A673 (cell line): ENCODE data around the gene UNK. TPM values are rescaled to one million over a fixed set of nuclear protein-coding genes. Genes with fewer than 3 reads are reported as not detected.

Experiments used
- BruUV-seq: library from RNA; stranded (reverse); fragments of 400-500 nt; replicated peaks from 2 replicates; lab custom pipeline; 2021; lab: Mats Ljungman, UMichigan
- CTCF ChIA-PET: fragments of 300-600 bp; sonication (Branson Sonifier 250); formaldehyde crosslinking; loops from one replicate; lab custom pipeline; 2022; ENCODE audit warnings: antibody characterized with exemption; lab: Charles Lee
- POLR2A ChIA-PET: fragments of 300-600 bp; sonication (Branson Sonifier 250); formaldehyde crosslinking; loops from one replicate; lab custom pipeline; 2022; ENCODE audit warnings: antibody characterized with exemption; ENCODE audit not compliant: low non-redundant PET; lab: Charles Lee
- DNase-seq: peaks from one replicate; pipeline ENCODE4 v3.0.0-alpha.2; 2015; ENCODE audit warnings: low spot score
- H3K27ac ChIP-seq: fragments of 200-600 bp; sonication (generic); 2 replicates; pipeline ENCODE4 v1.5.1; 2016; ENCODE audit warnings: mixed run types, low read depth, mild to moderate bottlenecking, mixed read lengths, antibody characterized with exemption, low read length; ENCODE audit not compliant: poor library complexity, severe bottlenecking
- H3K27me3 ChIP-seq: fragments of 200-600 bp; sonication (generic); replicated peaks from 2 replicates; pipeline ENCODE4 v1.6.1; 2017; ENCODE audit warnings: mixed run types, low read depth, mild to moderate bottlenecking, mixed read lengths, antibody characterized with exemption, low read length; ENCODE audit not compliant: insufficient read depth, poor library complexity
- H3K36me3 ChIP-seq: fragments of 200-600 bp; sonication (generic); 2 replicates; pipeline ENCODE4 v1.6.1; 2016; ENCODE audit warnings: mixed run types, mild to moderate bottlenecking, mixed read lengths, antibody characterized with exemption, low read length; ENCODE audit not compliant: insufficient read depth, poor library complexity, severe bottlenecking
- H3K4me1 ChIP-seq: fragments of 200-600 bp; sonication (generic); 2 replicates; pipeline ENCODE4 v1.6.1; 2017; ENCODE audit warnings: mixed run types, mild to moderate bottlenecking, mixed read lengths, antibody characterized with exemption, low read length; ENCODE audit not compliant: insufficient read depth, poor library complexity, severe bottlenecking
- H3K4me3 ChIP-seq: fragments of 200-600 bp; sonication (generic); 2 replicates; pipeline ENCODE4 v1.5.1; 2016; ENCODE audit warnings: low read depth, mixed run types, mild to moderate bottlenecking, mixed read lengths, low read length; ENCODE audit not compliant: poor library complexity, severe bottlenecking
- H3K9me3 ChIP-seq: fragments of 200-600 bp; sonication (generic); 2 replicates; pipeline ENCODE4 v1.6.1; 2016; ENCODE audit warnings: mixed run types, low read depth, mild to moderate bottlenecking, mixed read lengths, antibody characterized with exemption, low read length; ENCODE audit not compliant: poor library complexity, severe bottlenecking
- EZH2 ChIP-seq: fragments of 200-600 bp; sonication (generic); IDR thresholded peaks from 2 replicates; pipeline ENCODE4 v1.6.1; 2017; ENCODE audit warnings: borderline replicate concordance, low read depth, mild to moderate bottlenecking, mixed read lengths, antibody characterized with exemption, low read length; ENCODE audit not compliant: poor library complexity, severe bottlenecking
- intact Hi-C: fragments of 100-400 bp; cut with micrococcal nuclease; formaldehyde crosslinking; loops from one replicate; pipeline ENCODE4 v1.10.0; 2022; ENCODE audit not compliant: unreplicated experiment
- total RNA-seq: library from RNA; stranded (reverse); gene quantifications from 2 replicates; pipeline ENCODE4 v1.2.3, GENCODE V29; 2021
- TF ChIP-seq, protein P1 (sequence below): fragments of 300-800, 200-600 bp; sonication (generic); conservative IDR thresholded peaks from 2 replicates; pipeline ENCODE4 v1.5.1; 2017; ENCODE audit warnings: low read depth, mild to moderate bottlenecking, antibody characterized with exemption, low read length, moderate library complexity, mixed read lengths

UNK gene
- total RNA-seq, 1 experiment from 2014 or later, result 53.2 TPM

DNA sequence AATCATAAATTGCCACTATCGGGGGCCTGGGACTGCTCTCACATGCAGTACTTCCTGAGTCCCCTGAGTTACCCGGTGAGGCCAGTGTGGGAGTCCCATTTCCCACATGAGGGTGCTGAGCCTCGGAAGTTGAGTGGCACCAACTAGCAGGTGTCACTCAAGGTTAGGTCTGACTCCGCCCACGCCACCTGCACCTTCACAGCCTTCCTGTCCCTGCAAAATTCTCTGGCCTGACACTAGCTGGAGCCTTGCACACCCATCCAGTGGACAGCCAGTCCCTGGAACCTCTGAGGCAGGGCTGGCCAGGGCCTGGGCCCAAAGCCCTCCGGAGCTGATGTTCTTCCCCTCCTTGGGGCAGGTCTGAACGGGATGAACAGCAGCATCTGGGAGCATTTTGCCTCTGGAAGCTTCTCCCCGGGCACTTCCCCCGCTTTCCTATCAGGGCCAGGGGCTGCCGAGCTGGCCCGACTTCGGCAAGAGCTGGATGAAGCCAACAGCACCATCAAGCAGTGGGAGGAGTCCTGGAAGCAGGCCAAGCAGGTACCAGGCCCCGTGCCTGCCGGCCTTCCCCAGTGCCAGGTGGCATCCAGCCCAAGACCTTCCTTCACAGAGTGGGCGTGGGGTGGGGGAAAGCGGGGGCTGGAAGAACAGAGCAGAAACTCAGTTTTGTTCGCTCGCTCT lies 37.7 kb downstream of the UNK start:
- no TSS peak for BruUV-seq

DNA sequence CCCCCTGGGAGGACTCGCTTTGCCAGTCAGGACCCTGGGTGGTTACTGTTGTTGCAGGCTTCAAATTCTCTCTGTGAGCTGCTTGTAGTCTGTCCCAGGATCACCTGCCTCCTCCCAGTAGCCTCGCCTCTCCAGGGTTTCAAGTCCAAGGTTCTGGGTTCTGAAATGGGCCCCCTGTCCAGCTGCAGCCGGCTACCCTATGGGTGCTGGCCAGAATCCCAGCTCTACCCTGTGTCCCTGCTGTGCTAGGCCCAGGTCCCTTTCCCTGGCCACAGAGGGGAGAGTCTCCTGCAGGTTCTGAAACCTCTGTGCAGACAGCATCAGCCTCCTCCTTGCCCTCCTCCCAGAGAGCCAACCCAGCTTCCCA lies 38.2 kb downstream of the UNK start:
- Histone ChIP-seq H3K27me3 (no peaks in the 10 kb centered on the region), H3K36me3 (peaks cover 52% of the 10 kb centered on the region), H3K4me1 (peaks cover 8% of the 10 kb centered on the region), H3K9me3 (no peaks in the 10 kb centered on the region), H3K27ac (no peak overlapping the region), H3K4me3 (no peak overlapping the region)
- no TSS peak for BruUV-seq
- ChIA-PET POLR2A (no interaction called here), CTCF (interaction anchor here (1.4 kb wide), 1 partner anchor 8 kb away, joined by 3 read pairs; no protein-coding TSS in a partner anchor)
- no peak for DNase-seq
- intact Hi-C loops, result no loop called here
- TF ChIP-seq, protein P1, sequence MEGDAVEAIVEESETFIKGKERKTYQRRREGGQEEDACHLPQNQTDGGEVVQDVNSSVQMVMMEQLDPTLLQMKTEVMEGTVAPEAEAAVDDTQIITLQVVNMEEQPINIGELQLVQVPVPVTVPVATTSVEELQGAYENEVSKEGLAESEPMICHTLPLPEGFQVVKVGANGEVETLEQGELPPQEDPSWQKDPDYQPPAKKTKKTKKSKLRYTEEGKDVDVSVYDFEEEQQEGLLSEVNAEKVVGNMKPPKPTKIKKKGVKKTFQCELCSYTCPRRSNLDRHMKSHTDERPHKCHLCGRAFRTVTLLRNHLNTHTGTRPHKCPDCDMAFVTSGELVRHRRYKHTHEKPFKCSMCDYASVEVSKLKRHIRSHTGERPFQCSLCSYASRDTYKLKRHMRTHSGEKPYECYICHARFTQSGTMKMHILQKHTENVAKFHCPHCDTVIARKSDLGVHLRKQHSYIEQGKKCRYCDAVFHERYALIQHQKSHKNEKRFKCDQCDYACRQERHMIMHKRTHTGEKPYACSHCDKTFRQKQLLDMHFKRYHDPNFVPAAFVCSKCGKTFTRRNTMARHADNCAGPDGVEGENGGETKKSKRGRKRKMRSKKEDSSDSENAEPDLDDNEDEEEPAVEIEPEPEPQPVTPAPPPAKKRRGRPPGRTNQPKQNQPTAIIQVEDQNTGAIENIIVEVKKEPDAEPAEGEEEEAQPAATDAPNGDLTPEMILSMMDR, result no peak
- TF ChIP-seq EZH2, result no peak

More for the DNA sequence above, 37.7 kb downstream of the UNK start:
- TF ChIP-seq, protein P1, result no peak
- TF ChIP-seq EZH2, result no peak
- H3K27ac ChIP-seq, result no peak overlapping the region
- POLR2A ChIA-PET, result no interaction called here
- peaks cover 57% of the 10 kb centered on the region for H3K36me3 ChIP-seq
- CTCF ChIA-PET, result interaction anchor here (0.6 to 1.4 kb wide), 2 partner anchors 8 to 77 kb away, joined by 3 read pairs; no protein-coding TSS in a partner anchor
- H3K4me1 ChIP-seq, result peaks cover 3% of the 10 kb centered on the region
- H3K27me3 ChIP-seq, result no peaks in the 10 kb centered on the region
- intact Hi-C loops, result no loop called here
- no peak for DNase-seq
- H3K4me3 ChIP-seq, result no peak overlapping the region
- H3K9me3 ChIP-seq, result no peaks in the 10 kb centered on the region

DNA sequence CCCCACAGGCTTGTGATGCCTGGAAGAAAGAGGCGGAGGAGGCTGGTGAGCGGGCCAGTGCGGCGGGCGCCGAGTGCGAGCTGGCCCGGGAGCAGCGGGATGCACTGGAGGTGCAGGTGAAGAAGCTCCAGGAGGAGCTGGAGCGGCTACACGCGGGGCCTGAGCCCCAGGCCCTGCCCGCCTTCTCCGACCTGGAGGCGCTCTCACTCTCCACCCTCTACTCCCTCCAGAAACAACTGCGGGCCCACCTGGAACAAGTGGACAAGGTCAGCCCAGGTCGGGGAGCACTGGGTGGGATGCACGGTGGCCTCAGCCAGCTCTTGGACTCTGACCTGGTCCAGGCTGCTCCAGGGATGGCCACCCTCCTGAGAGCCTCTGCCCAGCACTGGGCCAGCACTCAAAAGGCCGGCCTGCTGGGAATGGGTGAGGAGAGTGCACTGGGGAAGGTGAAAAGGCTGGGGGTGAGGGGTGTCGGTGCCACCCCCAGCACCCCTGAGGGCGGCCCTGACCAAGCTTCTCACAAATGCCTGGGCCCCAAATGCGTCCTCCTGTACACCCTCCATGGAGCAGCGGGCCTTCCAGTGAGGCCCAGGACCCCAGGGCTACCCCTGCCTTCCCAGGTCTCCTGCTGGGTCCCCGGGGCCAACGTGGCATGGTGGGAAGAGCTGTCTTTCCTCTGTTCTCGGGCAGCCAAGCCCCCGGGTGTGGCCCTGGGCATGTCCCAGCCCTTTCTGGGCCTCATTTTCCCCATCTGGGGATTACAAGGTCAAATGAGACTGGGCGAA lies 38.8 kb downstream of the UNK start:
- Histone ChIP-seq H3K27ac (no peak overlapping the region), H3K27me3 (no peaks in the 10 kb centered on the region), H3K9me3 (no peaks in the 10 kb centered on the region), H3K36me3 (peaks cover 48% of the 10 kb centered on the region), H3K4me1 (peaks cover 11% of the 10 kb centered on the region), H3K4me3 (no peak overlapping the region)
- DNase-seq, result no peak
- intact Hi-C loops, result no loop called here
- POLR2A ChIA-PET, result no interaction called here
- no peak for TF ChIP-seq EZH2
- TF ChIP-seq, protein P1, result no peak
- no TSS peak for BruUV-seq
- CTCF ChIA-PET, result interaction anchor here (0.6 kb wide), 1 partner anchor 76 kb away, joined by 7 read pairs; no protein-coding TSS in a partner anchor
